GM18508 (cell line): ENCODE results near the gene ZDHHC21.

Experiments used
- ATAC-seq: cut with Tn5 transposase; IDR thresholded peaks from one replicate; pipeline ENCODE4 v1.9.1; 2021; ENCODE audit warnings: moderate number of reproducible peaks; ENCODE audit not compliant: insufficient read depth, unreplicated experiment

Gene ZDHHC21

GRCh38 chr9:14618836-14619420, 74.3 kb downstream of the ZDHHC21 start:
- ATAC-seq = no peak

- ATAC-seq = peak; percentile 78
These were observed 76.8 kb downstream of the ZDHHC21 start for GRCh38 chr9:14616188-14616982.

GRCh38 chr9:14608540-14608939, 84.7 kb downstream of the ZDHHC21 start:
- no peak for ATAC-seq

- no peak for ATAC-seq
These were observed 95.9 kb downstream of the ZDHHC21 start for GRCh38 chr9:14597171-14597799.

- no peak for ATAC-seq
These were observed 99.8 kb downstream of the ZDHHC21 start for GRCh38 chr9:14593406-14593805.

GRCh38 chr9:14591411-14591810, 101.8 kb downstream of the ZDHHC21 start:
- no peak for ATAC-seq

GRCh38 chr9:14585730-14586473, 107.3 kb downstream of the ZDHHC21 start:
- peak; percentile 99 for ATAC-seq

- ATAC-seq = no peak
These were observed 108.7 kb downstream of the ZDHHC21 start for GRCh38 chr9:14584571-14584970.

GRCh38 chr9:14578030-14578429, 115.2 kb downstream of the ZDHHC21 start:
- ATAC-seq = no peak

GRCh38 chr9:14574173-14574572, 119.1 kb downstream of the ZDHHC21 start:
- no peak for ATAC-seq

GRCh38 chr9:14573319-14573718, 119.9 kb downstream of the ZDHHC21 start:
- no peak for ATAC-seq

- no peak for ATAC-seq
These were observed 127.7 kb downstream of the ZDHHC21 start for GRCh38 chr9:14565352-14566016.

- no peak for ATAC-seq
These were observed 129.2 kb downstream of the ZDHHC21 start for GRCh38 chr9:14563902-14564624.

- no peak for ATAC-seq
These were observed 131.3 kb downstream of the ZDHHC21 start for GRCh38 chr9:14561929-14562405.
